Ramos (cell line): Measurements from ENCODE around the gene BIN1.
"Not testable (repeated sequence)": the region's sequence is repeated elsewhere in the genome, so short reads cannot be mapped to it uniquely, and the experiment has no call there.

Experiments used
- in situ Hi-C: fragments of 300-500 bp; cut with MboI; formaldehyde crosslinking; loops from one replicate; pipeline ENCODE4 v1.14.3; 2022; ENCODE audit warnings: low sequenced_read_pairs; ENCODE audit not compliant: unreplicated experiment

BIN1 gene

GRCh38 chr2:127134833-127135830 lies 28.2 kb upstream of the BIN1 start:
- in situ Hi-C loops = no loop called here

- in situ Hi-C loops = no loop called here
Observed at GRCh38 chr2:127134235-127134634, 27.3 kb upstream of the BIN1 start.

- in situ Hi-C loops = no loop called here
Observed at GRCh38 chr2:127133793-127134192, 26.8 kb upstream of the BIN1 start.

- in situ Hi-C loops = no loop called here
Observed at GRCh38 chr2:127130421-127130820, 23.5 kb upstream of the BIN1 start.

GRCh38 chr2:127129937-127130336 lies 23.0 kb upstream of the BIN1 start:
- in situ Hi-C loops = no loop called here

- in situ Hi-C loops = no loop called here
Observed at GRCh38 chr2:127128445-127128904, 21.5 kb upstream of the BIN1 start.

GRCh38 chr2:127125821-127126220 lies 18.9 kb upstream of the BIN1 start:
- in situ Hi-C loops = no loop called here

- in situ Hi-C loops = no loop called here
Observed at GRCh38 chr2:127124426-127124825, 17.5 kb upstream of the BIN1 start.

GRCh38 chr2:127122361-127123027 lies 15.5 kb upstream of the BIN1 start:
- in situ Hi-C loops = no loop called here

GRCh38 chr2:127121776-127122176 lies 14.8 kb upstream of the BIN1 start:
- in situ Hi-C loops = no loop called here

GRCh38 chr2:127121353-127121752 lies 14.4 kb upstream of the BIN1 start:
- in situ Hi-C loops = no loop called here

- in situ Hi-C loops = not testable (repeated sequence)
Observed at GRCh38 chr2:127120408-127120807, 13.5 kb upstream of the BIN1 start.

GRCh38 chr2:127118467-127118866 lies 11.5 kb upstream of the BIN1 start:
- in situ Hi-C loops = no loop called here

GRCh38 chr2:127118038-127118437 lies 11.1 kb upstream of the BIN1 start:
- in situ Hi-C loops = no loop called here

- in situ Hi-C loops = no loop called here
Observed at GRCh38 chr2:127117603-127118002, 10.6 kb upstream of the BIN1 start.

GRCh38 chr2:127115471-127116199 lies 8.7 kb upstream of the BIN1 start:
- in situ Hi-C loops = no loop called here

- in situ Hi-C loops = no loop called here
Observed at GRCh38 chr2:127110985-127111384, 4.0 kb upstream of the BIN1 start.

- in situ Hi-C loops = no loop called here
Observed at GRCh38 chr2:127108090-127108523, 1.2 kb upstream of the BIN1 start.

GRCh38 chr2:127107622-127107999 lies 657 bp upstream of the BIN1 start:
- in situ Hi-C loops = no loop called here

GRCh38 chr2:127106457-127106990 lies 430 bp downstream of the BIN1 start:
- in situ Hi-C loops = no loop called here
